Measurements from ENCODE around the gene FLAD1.

- no peak for TF ChIP-seq EZH2 (IDR thresholded peaks at IDR 0.05; ENCODE audit: low read length, missing control alignments)
- no peak for TF ChIP-seq CTCF (conservative IDR thresholded peaks at IDR 0.05 in 1 of 2, IDR thresholded peaks at IDR 0.05 in 1 of 2; ENCODE audit: low read depth in 1 of 2, low read length in 2 of 2)
These were observed 39.7 kb downstream of the FLAD1 start for GRCh38 chr1:155022927-155023236.

All from fibroblast of lung (primary cell).